Peyer's patch (tissue), 4 donors: ENCODE data around the gene NLGN1. TPM values are rescaled to one million over a fixed set of nuclear protein-coding genes. Genes with fewer than 3 reads are reported as not detected.

ENCODE experiments used
- DNase-seq, 3 donors: peaks; one replicate each; pipeline ENCODE4 v3.0.0-alpha.2; 2017 to 2019
- H3K27ac ChIP-seq, 4 donors: fragments of 200-600 bp; sonication (generic); one replicate each; pipeline ENCODE4 v1.5.1; 2016 to 2019
- H3K27me3 ChIP-seq, 2 donors: fragments of 200-600 bp; sonication (generic); one replicate each; pipeline ENCODE4 v1.5.1; 2019
- H3K36me3 ChIP-seq, 3 donors: fragments of 200-600 bp; sonication (generic); one replicate each; pipeline ENCODE4 v1.5.1; 2016 to 2019
- H3K4me1 ChIP-seq, 4 donors: fragments of 200-600 bp; sonication (generic); one replicate each; pipeline ENCODE4 v1.5.1; 2016 to 2019
- H3K4me3 ChIP-seq, 4 donors: fragments of 200-600 bp; sonication (generic); 1 replicate in 3 of 4; 2 replicates in 1 of 4; pipeline ENCODE4 v1.5.1; 2016 to 2019; ENCODE audit warnings: mild to moderate bottlenecking in 1 of 4
- H3K9me3 ChIP-seq, 4 donors: fragments of 200-600 bp; sonication (generic); one replicate each; pipeline ENCODE4 v1.5.1; 2016 to 2019; ENCODE audit warnings: mild to moderate bottlenecking in 1 of 4
- CTCF ChIP-seq, 6 experiments: fragments of 450-650 bp in 4 of 6; fragments of 200-600 bp in 2 of 6; sonication (generic) in 1 of 6; IDR thresholded peaks; one replicate each; pipeline ENCODE4 v1.5.1; 2017 to 2019; ENCODE audit warnings: antibody characterized with exemption in 6 of 6, mild to moderate bottlenecking in 3 of 6, moderate library complexity in 1 of 6
- POLR2A ChIP-seq, 2 donors: fragments of 450-650 bp; IDR thresholded peaks; one replicate each; pipeline ENCODE4 v1.5.1; 2017; ENCODE audit warnings: antibody characterized with exemption in 2 of 2, mild to moderate bottlenecking in 2 of 2, moderate library complexity in 2 of 2
- total RNA-seq, 4 donors: library from RNA; depleted of rRNA; stranded (reverse); fragments of >200 nt; gene quantifications; one replicate each; pipeline ENCODE4 v1.1.0, GENCODE V29; 2016

NLGN1 gene
- total RNA-seq, 4 donors from 2014 or later = 0.18 to 3.3 (median 1.3) TPM

GRCh38 chr3:173599673-173600072 is 202.1 kb downstream of the NLGN1 start:
- no peaks in the 10 kb centered on the region for H3K4me1 ChIP-seq
- no peak for DNase-seq
- no peaks in the 10 kb centered on the region for H3K27me3 ChIP-seq
- no peak for TF ChIP-seq POLR2A (IDR thresholded peaks at IDR 0.05)
- TF ChIP-seq CTCF (IDR thresholded peaks at IDR 0.05) = no peak
- H3K4me3 ChIP-seq = no peak overlapping the region
- H3K9me3 ChIP-seq = no peaks in the 10 kb centered on the region
- H3K36me3 ChIP-seq = no peaks in the 10 kb centered on the region
- H3K27ac ChIP-seq = no peak overlapping the region

DNA sequence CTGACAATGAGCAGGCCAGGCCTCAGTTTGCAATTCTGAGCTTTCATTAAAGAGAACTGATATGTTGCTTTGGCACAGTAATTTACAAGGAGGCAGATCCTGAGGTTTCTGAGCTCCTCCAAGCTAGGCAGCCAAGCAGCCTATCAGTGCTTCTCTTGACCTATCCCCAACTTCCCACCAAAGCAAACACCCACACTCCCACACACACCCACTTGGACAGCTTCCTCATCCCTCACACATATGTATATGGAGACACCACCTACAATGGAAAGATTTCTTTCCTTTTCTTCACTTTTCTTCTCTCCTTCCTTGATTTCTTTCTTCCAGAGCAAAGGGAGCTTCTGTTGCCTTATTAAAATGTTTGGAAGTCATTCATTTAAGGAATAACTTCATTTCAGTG is 217.0 kb downstream of the NLGN1 start:
- Histone ChIP-seq H3K36me3 (no peaks in the 10 kb centered on the region), H3K27me3 (no peaks in the 10 kb centered on the region), H3K4me3 (no peak overlapping the region), H3K4me1 (no peaks in the 10 kb centered on the region), H3K27ac (no peak overlapping the region), H3K9me3 (no peaks in the 10 kb centered on the region)
- no peak for DNase-seq
- TF ChIP-seq POLR2A (IDR thresholded peaks at IDR 0.05) (no peak), CTCF (IDR thresholded peaks at IDR 0.05) (no peak)

DNA sequence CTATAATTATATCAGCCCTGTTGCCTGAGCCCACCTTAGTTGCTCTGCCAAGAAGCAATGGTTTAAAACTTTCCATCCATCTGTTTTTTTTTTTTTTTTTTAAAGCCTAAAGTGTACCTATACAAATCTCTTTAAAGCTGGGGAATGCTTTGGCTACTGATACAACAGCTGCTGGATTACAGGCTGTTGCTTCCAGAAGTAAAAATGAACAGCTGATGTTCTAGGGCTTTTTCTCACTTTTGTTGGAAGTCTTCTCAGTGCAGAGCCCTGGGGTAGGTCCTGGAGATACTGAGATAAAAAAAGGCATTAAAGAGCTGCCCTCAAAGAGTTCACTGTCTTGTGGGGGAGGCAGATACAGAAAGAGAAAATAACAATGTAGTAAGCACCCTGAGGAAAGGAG is 218.1 kb downstream of the NLGN1 start:
- no peaks in the 10 kb centered on the region for H3K4me1 ChIP-seq
- DNase-seq = no peak
- H3K4me3 ChIP-seq = no peak overlapping the region
- TF ChIP-seq CTCF (IDR thresholded peaks at IDR 0.05) (no peak), POLR2A (IDR thresholded peaks at IDR 0.05) (no peak)
- no peaks in the 10 kb centered on the region for H3K27me3 ChIP-seq
- no peak overlapping the region for H3K27ac ChIP-seq
- no peaks in the 10 kb centered on the region for H3K36me3 ChIP-seq
- no peaks in the 10 kb centered on the region for H3K9me3 ChIP-seq

DNA sequence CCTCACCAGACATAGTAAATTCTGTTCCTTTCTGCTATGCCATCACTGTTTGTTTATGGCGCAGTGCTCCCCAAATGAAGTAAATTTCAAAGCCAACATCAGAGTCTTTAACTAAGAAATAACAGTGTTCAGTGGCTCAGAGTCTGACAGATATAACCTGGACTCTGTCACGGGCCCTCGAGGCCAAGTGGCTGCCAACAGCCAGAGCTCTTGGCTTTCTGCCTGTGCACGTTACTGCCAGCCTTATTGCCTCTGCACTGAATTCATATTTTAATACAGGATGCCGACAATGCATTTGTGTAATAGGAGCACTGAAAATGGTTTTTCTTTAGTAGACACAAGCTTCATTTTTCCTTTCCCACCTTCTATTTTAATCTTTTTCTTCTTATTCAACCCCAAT is 219.9 kb downstream of the NLGN1 start:
- TF ChIP-seq CTCF (IDR thresholded peaks at IDR 0.05) (no peak), POLR2A (IDR thresholded peaks at IDR 0.05) (no peak)
- H3K27ac ChIP-seq = no peak overlapping the region
- no peak overlapping the region for H3K4me3 ChIP-seq
- DNase-seq = no peak
- no peaks in the 10 kb centered on the region for H3K36me3 ChIP-seq
- H3K27me3 ChIP-seq = no peaks in the 10 kb centered on the region
- H3K4me1 ChIP-seq = no peaks in the 10 kb centered on the region
- no peaks in the 10 kb centered on the region for H3K9me3 ChIP-seq

GRCh38 chr3:173618148-173618547 is 220.6 kb downstream of the NLGN1 start:
- H3K36me3 ChIP-seq = no peaks in the 10 kb centered on the region
- no peak for DNase-seq
- no peaks in the 10 kb centered on the region for H3K27me3 ChIP-seq
- TF ChIP-seq CTCF (IDR thresholded peaks at IDR 0.05) (no peak), POLR2A (IDR thresholded peaks at IDR 0.05) (no peak)
- no peak overlapping the region for H3K4me3 ChIP-seq
- H3K4me1 ChIP-seq = no peaks in the 10 kb centered on the region
- H3K9me3 ChIP-seq = no peaks in the 10 kb centered on the region
- H3K27ac ChIP-seq = no peak overlapping the region

DNA sequence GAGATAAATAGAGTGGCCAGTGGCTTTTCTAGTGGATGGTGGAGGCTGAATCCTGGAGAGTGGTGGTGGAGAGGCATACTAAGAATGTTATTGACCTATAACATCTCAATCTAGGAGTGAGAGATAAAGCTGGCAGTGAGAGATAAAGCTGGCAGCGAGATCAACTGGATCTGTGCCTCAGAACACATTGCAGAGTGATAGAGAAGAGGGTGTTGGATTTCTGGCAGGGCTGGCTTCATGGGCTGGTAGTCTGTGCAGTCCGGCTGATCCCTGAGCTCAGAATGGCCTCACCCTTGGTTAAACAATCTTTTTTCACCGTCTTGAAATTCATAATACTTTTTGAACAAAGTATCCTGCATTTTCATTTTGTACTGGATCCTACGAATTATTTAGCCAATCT is 221.2 kb downstream of the NLGN1 start:
- Histone ChIP-seq H3K27ac (no peak overlapping the region), H3K4me3 (no peak overlapping the region), H3K4me1 (no peaks in the 10 kb centered on the region), H3K9me3 (no peaks in the 10 kb centered on the region), H3K27me3 (no peaks in the 10 kb centered on the region), H3K36me3 (no peaks in the 10 kb centered on the region)
- DNase-seq = no peak
- TF ChIP-seq POLR2A (IDR thresholded peaks at IDR 0.05) (no peak), CTCF (IDR thresholded peaks at IDR 0.05) (no peak)
